A673 (cell line): Measurements from ENCODE around the gene AMH. TPM values are rescaled to one million over a fixed set of nuclear protein-coding genes. Genes with fewer than 3 reads are reported as not detected.
A peak's percentile ranks its signal among the peaks of the same experiment; 100 is the strongest.

Source experiments
- BruUV-seq: library from RNA; stranded (reverse); fragments of 400-500 nt; replicated peaks from 2 replicates; lab custom pipeline; 2021; lab: Mats Ljungman, UMichigan
- CTCF ChIA-PET: fragments of 300-600 bp; sonication (Branson Sonifier 250); formaldehyde crosslinking; loops from one replicate; lab custom pipeline; 2022; ENCODE audit warnings: antibody characterized with exemption; lab: Charles Lee
- POLR2A ChIA-PET: fragments of 300-600 bp; sonication (Branson Sonifier 250); formaldehyde crosslinking; loops from one replicate; lab custom pipeline; 2022; ENCODE audit warnings: antibody characterized with exemption; ENCODE audit not compliant: low non-redundant PET; lab: Charles Lee
- DNase-seq: peaks from one replicate; pipeline ENCODE4 v3.0.0-alpha.2; 2015; ENCODE audit warnings: low spot score
- H3K27ac ChIP-seq: fragments of 200-600 bp; sonication (generic); 2 replicates; pipeline ENCODE4 v1.5.1; 2016; ENCODE audit warnings: mixed run types, low read depth, mild to moderate bottlenecking, mixed read lengths, antibody characterized with exemption, low read length; ENCODE audit not compliant: poor library complexity, severe bottlenecking
- H3K27me3 ChIP-seq: fragments of 200-600 bp; sonication (generic); replicated peaks from 2 replicates; pipeline ENCODE4 v1.6.1; 2017; ENCODE audit warnings: mixed run types, low read depth, mild to moderate bottlenecking, mixed read lengths, antibody characterized with exemption, low read length; ENCODE audit not compliant: insufficient read depth, poor library complexity
- H3K36me3 ChIP-seq: fragments of 200-600 bp; sonication (generic); 2 replicates; pipeline ENCODE4 v1.6.1; 2016; ENCODE audit warnings: mixed run types, mild to moderate bottlenecking, mixed read lengths, antibody characterized with exemption, low read length; ENCODE audit not compliant: insufficient read depth, poor library complexity, severe bottlenecking
- H3K4me1 ChIP-seq: fragments of 200-600 bp; sonication (generic); 2 replicates; pipeline ENCODE4 v1.6.1; 2017; ENCODE audit warnings: mixed run types, mild to moderate bottlenecking, mixed read lengths, antibody characterized with exemption, low read length; ENCODE audit not compliant: insufficient read depth, poor library complexity, severe bottlenecking
- H3K4me3 ChIP-seq: fragments of 200-600 bp; sonication (generic); 2 replicates; pipeline ENCODE4 v1.5.1; 2016; ENCODE audit warnings: low read depth, mixed run types, mild to moderate bottlenecking, mixed read lengths, low read length; ENCODE audit not compliant: poor library complexity, severe bottlenecking
- H3K9me3 ChIP-seq: fragments of 200-600 bp; sonication (generic); 2 replicates; pipeline ENCODE4 v1.6.1; 2016; ENCODE audit warnings: mixed run types, low read depth, mild to moderate bottlenecking, mixed read lengths, antibody characterized with exemption, low read length; ENCODE audit not compliant: poor library complexity, severe bottlenecking
- EZH2 ChIP-seq: fragments of 200-600 bp; sonication (generic); IDR thresholded peaks from 2 replicates; pipeline ENCODE4 v1.6.1; 2017; ENCODE audit warnings: borderline replicate concordance, low read depth, mild to moderate bottlenecking, mixed read lengths, antibody characterized with exemption, low read length; ENCODE audit not compliant: poor library complexity, severe bottlenecking
- intact Hi-C: fragments of 100-400 bp; cut with micrococcal nuclease; formaldehyde crosslinking; loops from one replicate; pipeline ENCODE4 v1.10.0; 2022; ENCODE audit not compliant: unreplicated experiment
- total RNA-seq: library from RNA; stranded (reverse); gene quantifications from 2 replicates; pipeline ENCODE4 v1.2.3, GENCODE V29; 2021
- TF ChIP-seq, protein P1 (sequence below): fragments of 300-800, 200-600 bp; sonication (generic); conservative IDR thresholded peaks from 2 replicates; pipeline ENCODE4 v1.5.1; 2017; ENCODE audit warnings: low read depth, mild to moderate bottlenecking, antibody characterized with exemption, low read length, moderate library complexity, mixed read lengths

AMH gene
- total RNA-seq, 1 experiment from 2014 or later = 16.3 TPM

DNA sequence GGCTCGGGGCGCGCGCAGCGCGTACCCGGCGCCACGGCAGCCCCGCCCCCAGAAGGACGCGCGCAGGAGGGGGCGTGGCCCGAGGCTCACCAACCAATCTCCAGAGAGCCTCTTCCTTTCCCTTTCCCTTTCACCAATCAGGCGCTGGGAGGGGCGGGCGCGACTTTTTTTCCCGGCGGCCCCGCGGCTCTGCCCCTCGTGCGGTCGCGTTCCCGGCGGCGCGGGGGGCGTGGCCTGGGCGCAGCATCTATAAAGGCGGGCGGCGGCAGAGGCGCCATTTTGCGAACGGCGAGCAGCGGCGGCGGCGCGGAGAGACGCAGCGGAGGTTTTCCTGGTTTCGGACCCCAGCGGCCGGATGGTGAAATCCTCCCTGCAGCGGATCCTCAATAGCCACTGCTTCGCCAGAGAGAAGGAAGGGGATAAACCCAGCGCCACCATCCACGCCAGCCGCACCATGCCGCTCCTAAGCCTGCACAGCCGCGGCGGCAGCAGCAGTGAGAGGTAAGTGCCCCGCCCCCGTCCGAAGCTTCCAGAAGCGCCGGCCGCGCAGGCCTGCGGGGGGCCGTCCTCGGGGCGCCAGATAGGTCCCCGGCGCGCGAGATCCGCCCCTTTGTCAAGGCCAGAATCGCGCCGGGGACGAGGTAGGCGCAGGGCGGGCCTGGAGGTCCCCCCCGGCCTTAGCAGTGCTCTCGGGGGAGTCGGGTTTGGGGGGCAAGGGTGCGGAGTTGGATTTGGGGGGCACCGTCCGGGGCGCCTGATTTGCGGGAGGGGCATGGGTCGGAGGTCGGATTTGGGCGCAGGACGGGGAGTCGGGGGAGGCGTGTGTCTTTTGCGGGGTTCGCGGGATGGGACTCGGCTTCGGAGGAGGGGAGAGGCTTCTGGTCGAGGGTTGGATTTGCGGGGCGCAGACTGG is 20.4 kb downstream of the AMH start:
- BruUV-seq = TSS peak; percentile 54
- TF ChIP-seq, protein P1, sequence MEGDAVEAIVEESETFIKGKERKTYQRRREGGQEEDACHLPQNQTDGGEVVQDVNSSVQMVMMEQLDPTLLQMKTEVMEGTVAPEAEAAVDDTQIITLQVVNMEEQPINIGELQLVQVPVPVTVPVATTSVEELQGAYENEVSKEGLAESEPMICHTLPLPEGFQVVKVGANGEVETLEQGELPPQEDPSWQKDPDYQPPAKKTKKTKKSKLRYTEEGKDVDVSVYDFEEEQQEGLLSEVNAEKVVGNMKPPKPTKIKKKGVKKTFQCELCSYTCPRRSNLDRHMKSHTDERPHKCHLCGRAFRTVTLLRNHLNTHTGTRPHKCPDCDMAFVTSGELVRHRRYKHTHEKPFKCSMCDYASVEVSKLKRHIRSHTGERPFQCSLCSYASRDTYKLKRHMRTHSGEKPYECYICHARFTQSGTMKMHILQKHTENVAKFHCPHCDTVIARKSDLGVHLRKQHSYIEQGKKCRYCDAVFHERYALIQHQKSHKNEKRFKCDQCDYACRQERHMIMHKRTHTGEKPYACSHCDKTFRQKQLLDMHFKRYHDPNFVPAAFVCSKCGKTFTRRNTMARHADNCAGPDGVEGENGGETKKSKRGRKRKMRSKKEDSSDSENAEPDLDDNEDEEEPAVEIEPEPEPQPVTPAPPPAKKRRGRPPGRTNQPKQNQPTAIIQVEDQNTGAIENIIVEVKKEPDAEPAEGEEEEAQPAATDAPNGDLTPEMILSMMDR = no peak
- no peak for TF ChIP-seq EZH2
- peak overlapping the region; percentile 100 for H3K4me3 ChIP-seq
- DNase-seq = peak; percentile 98
- H3K36me3 ChIP-seq = peaks cover 39% of the 10 kb centered on the region
- intact Hi-C loops = loop anchor here (5.0 kb wide), 1 partner anchor 112 kb away; no protein-coding TSS in a partner anchor
- POLR2A ChIA-PET = no interaction called here
- H3K9me3 ChIP-seq = no peaks in the 10 kb centered on the region
- H3K27me3 ChIP-seq = no peaks in the 10 kb centered on the region
- peak overlapping the region; percentile 99 for H3K27ac ChIP-seq
- CTCF ChIA-PET = interaction anchor here (0.6 kb wide), 1 partner anchor 14 kb away, joined by 3 read pairs; no protein-coding TSS in a partner anchor
- peaks cover 29% of the 10 kb centered on the region for H3K4me1 ChIP-seq

DNA sequence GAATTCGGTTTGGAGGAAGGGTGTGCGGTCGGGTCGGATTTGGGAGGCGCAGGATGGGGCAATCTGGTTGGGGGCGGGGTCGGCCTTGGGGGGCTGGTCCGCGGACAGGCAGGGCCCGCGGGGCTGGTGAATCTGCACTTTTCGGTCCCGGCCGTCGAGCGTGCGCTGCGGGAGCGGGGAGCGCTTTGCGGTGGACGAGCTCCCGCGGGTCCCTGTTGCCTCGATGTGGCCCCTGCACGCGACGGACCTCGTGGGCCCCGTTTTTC is 21.0 kb downstream of the AMH start:
- no peaks in the 10 kb centered on the region for H3K27me3 ChIP-seq
- peaks cover 39% of the 10 kb centered on the region for H3K36me3 ChIP-seq
- POLR2A ChIA-PET = no interaction called here
- H3K27ac ChIP-seq = peak overlapping the region; percentile 99
- H3K9me3 ChIP-seq = no peaks in the 10 kb centered on the region
- intact Hi-C loops = loop anchor here (5.0 kb wide), 1 partner anchor 113 kb away; no protein-coding TSS in a partner anchor
- no peak for DNase-seq
- CTCF ChIA-PET = interaction anchor here (0.6 kb wide), 1 partner anchor 13 kb away, joined by 3 read pairs; no protein-coding TSS in a partner anchor
- peaks cover 29% of the 10 kb centered on the region for H3K4me1 ChIP-seq
- TF ChIP-seq EZH2 = no peak
- TF ChIP-seq, protein P1 = no peak
- BruUV-seq = no TSS peak
- H3K4me3 ChIP-seq = peak overlapping the region; percentile 100

DNA sequence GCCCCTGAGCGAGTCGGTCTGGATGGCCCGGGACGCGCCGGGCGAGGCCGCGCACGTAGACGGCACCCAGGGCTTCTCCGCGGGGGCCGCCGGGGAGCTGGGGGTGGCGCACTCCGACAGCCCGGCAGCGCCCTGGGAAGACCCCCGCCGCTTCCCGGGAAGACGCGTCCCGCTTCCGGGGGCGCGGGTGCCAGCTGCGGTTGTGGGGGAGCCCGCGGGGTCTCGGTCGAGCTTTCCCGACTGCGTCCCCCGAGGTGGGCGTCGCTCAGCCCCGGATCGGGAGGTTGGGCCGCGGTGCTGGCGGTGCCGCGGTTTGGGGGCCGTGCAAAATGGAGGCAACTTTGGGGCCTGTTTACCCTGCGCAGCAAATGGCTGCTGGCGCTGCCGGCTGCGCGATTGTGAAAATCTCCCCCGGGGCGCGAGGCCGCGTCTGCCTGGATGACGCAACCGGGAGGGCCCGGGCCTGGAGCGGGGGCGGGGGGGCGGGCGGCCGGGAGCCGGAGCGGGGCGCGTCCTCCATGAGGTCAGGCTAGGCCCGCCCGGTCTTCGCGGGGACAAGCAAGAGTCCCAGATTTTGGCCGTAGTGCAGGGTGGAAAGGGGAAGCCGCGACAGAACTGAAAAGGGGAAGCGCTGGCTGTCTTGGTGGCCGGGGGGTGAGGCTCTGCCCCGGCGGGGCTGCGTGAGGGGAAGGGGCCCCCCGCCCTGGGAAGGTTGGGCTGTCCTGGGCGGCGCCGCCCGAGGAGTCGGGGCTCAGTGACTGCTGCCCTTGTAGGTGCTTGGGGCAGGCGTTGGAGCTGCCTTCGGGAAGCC is 21.5 kb downstream of the AMH start:
- Histone ChIP-seq H3K9me3 (no peaks in the 10 kb centered on the region), H3K4me1 (peaks cover 29% of the 10 kb centered on the region), H3K4me3 (peak overlapping the region; percentile 100), H3K27me3 (no peaks in the 10 kb centered on the region), H3K36me3 (peaks cover 44% of the 10 kb centered on the region), H3K27ac (peak overlapping the region; percentile 99)
- no peak for TF ChIP-seq EZH2
- TF ChIP-seq, protein P1 = no peak
- BruUV-seq = no TSS peak
- ChIA-PET CTCF (interaction anchor here (0.6 kb wide), 1 partner anchor 13 kb away, joined by 3 read pairs; no protein-coding TSS in a partner anchor), POLR2A (no interaction called here)
- peak; percentile 86 for DNase-seq
- intact Hi-C loops = loop anchor here (5.0 kb wide), 1 partner anchor 113 kb away; no protein-coding TSS in a partner anchor
